GM19023 (cell line): ENCODE results near the gene SLC10A7.

Experiments
- ATAC-seq: cut with Tn5 transposase; IDR thresholded peaks from one replicate; pipeline ENCODE4 v1.9.1; 2021; ENCODE audit warnings: mild to moderate bottlenecking, moderate library complexity; ENCODE audit not compliant: unreplicated experiment

Gene SLC10A7

GRCh38 chr4:146224326-146224966 is 297.3 kb downstream of the SLC10A7 start:
- no peak for ATAC-seq

GRCh38 chr4:146222313-146222712 is 299.4 kb downstream of the SLC10A7 start:
- ATAC-seq, result no peak

- ATAC-seq, result no peak
Measured at GRCh38 chr4:146214238-146214637, 307.5 kb downstream of the SLC10A7 start, which contains the start of gene REELD1. Gene REELD1, plus strand, starts transcription at chr4:146214538. Its CDS starts 2,415 bp downstream, at chr4:146216953.

- no peak for ATAC-seq
Measured at GRCh38 chr4:146212781-146213180, 309.0 kb downstream of the SLC10A7 start.

GRCh38 chr4:146211440-146211839 is 310.3 kb downstream of the SLC10A7 start:
- ATAC-seq, result no peak

GRCh38 chr4:146210890-146211289 is 310.9 kb downstream of the SLC10A7 start:
- no peak for ATAC-seq

GRCh38 chr4:146207410-146207809 is 314.3 kb downstream of the SLC10A7 start:
- ATAC-seq, result no peak
